NCI-H2196 (cell line): ENCODE results near the gene SCYL1.
"Not testable (repeated sequence)": the region's sequence is repeated elsewhere in the genome, so short reads cannot be mapped to it uniquely, and the experiment has no call there.

Source experiments
- DNase-seq: peaks from one replicate; lab custom pipeline; 2025; ENCODE audit not compliant: unreplicated experiment; lab: John Stamatoyannopoulos, UW

SCYL1 gene

GRCh38 chr11:65504674-65505465 lies 20.0 kb upstream of the SCYL1 start:
- DNase-seq, result no peak

- no peak for DNase-seq
Observed at GRCh38 chr11:65505466-65506289, 19.2 kb upstream of the SCYL1 start.

DNA sequence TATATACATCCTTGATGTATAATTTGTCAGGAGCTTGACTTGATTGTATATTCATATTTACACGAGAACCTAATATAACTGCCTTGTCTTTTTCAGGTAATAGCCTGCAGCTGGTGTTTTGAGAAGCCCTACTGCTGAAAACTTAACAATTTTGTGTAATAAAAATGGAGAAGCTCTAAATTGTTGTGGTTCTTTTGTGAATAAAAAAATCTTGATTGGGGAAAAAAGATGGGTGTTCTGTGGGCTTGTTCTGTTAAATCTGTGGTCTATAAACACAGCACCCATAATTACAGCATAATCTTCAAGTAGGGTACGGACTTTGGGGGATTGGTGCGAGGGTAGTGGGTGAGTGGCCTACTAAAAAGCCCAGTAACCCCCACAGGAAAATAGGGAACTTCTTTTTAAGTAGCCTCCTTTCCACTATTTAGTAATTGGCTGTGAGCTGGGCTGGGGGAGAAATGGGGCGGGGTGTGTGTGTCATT lies 18.6 kb upstream of the SCYL1 start:
- no peak for DNase-seq

GRCh38 chr11:65506772-65507505 lies 17.9 kb upstream of the SCYL1 start:
- no peak for DNase-seq

DNA sequence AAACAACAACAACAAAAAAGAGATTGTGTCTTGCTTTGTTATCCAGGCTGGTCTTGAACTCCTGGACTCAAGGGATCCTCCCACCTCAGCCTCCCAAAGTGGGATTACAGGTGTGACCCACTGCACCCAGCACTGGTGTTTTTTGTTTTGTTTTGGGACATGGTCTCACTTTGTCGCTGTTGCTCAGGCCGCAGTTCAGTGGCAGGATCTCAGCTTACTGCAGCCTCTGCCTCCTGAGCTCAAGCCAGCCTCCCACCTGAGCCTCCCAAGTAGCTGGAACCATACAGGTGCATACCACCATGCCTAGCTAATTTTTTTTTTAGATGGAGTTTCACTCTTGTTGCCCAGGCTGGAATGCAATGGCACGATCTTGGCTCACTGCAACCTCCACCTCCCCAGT lies 12.6 kb upstream of the SCYL1 start:
- DNase-seq, result not testable (repeated sequence)

GRCh38 chr11:65516135-65516968 lies 8.5 kb upstream of the SCYL1 start:
- no peak for DNase-seq

GRCh38 chr11:65518941-65519549 lies 5.8 kb upstream of the SCYL1 start:
- not testable (repeated sequence) for DNase-seq

- not testable (repeated sequence) for DNase-seq
Observed at GRCh38 chr11:65521777-65522521, 2.9 kb upstream of the SCYL1 start.

DNA sequence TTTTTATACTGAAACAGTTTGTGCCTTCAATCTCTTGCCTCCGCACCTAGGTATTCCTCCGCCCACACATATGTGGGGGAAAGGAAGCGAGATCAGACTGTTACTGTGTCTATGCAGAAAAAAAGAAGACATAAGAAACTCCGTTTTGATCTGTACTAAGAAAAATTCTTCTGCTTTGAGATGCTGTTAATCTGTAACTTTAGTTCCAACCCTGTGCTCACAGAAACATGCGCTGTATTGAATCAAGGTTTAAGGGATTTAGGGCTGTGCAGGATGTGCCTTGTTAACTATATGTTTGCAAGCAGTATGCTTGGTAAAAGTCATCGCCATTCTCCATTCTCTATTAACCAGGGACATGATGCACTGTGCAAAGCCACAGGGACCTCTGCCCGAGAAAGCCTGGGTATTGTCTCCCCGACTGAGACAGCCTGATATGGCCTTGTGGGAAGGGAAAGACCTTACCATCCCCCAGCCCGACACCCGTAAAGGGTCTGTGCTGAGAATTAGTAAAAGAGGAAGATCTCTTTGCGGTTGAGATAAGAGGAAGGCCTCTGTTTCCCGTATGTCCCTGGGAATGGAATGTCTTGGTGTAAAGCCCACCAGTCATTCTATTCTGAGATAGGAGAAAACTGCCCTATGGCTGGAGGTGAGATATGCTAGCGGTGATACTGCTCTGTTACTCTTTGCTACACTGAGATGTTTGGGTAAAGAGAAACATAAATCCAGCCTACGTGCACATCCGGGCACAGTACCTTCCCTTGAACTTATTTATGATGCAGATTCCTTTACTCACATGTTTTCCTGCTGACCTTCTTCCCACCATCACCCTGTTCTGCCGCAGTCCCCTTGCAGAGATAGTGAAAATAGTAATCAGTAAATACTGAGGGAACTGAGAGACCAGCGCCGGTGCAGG lies 1.9 kb upstream of the SCYL1 start:
- DNase-seq, result not testable (repeated sequence)

DNA sequence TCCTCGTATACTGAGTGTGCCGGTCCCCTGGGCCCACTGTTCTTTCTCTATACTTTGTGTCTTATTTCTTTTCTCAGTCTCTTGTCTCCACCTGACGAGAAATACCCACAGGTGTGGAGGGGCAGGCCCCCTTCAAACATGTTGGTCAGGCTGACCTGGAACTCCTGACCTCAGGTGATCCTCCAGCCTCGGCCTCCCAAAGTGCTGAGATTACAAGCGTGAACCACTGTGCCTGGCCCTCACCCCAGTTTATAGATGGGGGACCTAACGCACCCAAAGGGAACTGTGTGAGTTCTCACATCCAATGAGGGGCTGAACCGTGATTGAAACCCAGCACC lies 1.3 kb upstream of the SCYL1 start:
- not testable (repeated sequence) for DNase-seq

DNA sequence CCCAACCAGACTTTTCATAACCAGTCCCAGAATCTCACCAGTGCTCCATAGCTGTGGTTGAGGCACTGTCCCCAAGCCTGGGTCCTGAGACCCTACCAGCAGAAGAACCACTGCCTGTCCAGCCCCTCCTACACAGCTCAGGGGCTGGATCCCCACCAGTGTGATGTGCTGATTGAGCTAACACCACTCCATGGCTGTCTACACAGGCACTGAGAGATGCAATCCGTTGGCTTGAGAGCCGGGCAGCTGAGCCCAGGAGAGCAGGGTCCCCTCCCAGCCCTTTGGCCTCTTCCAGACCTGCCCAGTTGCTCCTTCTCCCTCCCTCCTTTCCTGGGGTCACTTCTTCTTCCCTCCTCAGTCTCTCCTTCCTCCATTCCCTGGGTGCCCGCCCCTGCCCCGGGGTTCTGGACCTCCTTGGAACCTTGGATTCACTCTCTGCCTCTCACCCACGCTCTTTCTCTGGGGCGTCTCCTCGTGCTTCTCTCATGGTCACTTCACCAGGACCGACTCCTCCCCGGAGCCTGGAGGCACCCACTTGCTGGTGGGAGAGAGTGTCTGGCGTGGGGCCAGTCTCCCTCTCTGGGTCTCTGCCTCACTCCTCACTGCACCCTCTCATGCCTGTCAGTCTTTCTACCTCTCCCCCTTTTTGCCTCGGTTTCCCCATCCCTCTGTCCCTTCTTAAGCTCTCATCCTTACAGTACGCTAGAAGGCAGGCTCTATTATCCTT lies 706 bp upstream of the SCYL1 start:
- no peak for DNase-seq

DNA sequence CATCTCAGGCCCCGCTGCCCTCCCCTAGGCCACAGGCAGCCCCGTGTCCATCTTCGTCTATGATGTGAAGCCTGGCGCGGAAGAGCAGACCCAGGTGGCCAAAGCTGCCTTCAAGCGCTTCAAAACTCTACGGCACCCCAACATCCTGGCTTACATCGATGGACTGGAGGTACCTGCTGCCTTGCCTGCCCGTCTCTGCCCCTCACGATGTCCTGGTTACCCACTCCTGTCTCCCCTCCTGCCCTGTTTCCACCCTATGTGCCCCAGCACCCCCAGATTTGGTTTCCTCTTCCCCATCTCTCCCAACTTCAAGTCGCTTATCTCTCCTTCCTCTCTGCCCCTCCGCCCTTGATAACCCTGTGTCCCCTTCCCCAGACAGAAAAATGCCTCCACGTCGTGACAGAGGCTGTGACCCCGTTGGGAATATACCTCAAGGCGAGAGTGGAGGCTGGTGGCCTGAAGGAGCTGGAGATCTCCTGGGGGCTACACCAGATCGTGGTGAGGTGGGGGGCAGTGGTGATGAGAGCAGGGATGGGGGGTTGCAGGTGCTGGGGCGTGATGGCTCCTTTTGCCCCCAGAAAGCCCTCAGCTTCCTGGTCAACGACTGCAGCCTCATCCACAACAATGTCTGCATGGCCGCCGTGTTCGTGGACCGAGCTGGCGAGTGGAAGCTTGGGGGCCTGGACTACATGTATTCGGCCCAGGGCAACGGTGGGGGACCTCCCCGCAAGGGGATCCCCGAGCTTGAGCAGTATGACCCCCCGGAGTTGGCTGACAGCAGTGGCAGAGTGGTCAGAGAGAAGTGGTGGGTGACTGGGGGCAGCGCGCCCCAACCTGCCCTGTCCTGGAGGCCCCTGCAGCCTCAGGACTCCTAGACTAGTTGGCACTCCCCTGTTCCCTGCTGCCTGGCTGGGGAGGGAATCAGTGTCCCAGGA lies 930 bp downstream of the SCYL1 start:
- no peak for DNase-seq

DNA sequence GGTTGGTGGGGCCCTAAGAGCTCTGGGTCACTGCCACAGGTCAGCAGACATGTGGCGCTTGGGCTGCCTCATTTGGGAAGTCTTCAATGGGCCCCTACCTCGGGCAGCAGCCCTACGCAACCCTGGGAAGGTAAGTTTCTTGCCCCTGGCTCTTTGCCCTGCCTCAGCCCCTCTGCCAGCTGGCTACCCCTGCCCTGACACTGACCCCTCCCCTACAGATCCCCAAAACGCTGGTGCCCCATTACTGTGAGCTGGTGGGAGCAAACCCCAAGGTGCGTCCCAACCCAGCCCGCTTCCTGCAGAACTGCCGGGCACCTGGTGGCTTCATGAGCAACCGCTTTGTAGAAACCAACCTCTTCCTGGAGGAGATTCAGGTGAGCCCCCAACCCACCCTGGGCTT lies 1.9 kb downstream of the SCYL1 start:
- no peak for DNase-seq

GRCh38 chr11:65528819-65529350 lies 4.0 kb downstream of the SCYL1 start:
- DNase-seq, result no peak

GRCh38 chr11:65529475-65530156 lies 4.7 kb downstream of the SCYL1 start:
- no peak for DNase-seq

DNA sequence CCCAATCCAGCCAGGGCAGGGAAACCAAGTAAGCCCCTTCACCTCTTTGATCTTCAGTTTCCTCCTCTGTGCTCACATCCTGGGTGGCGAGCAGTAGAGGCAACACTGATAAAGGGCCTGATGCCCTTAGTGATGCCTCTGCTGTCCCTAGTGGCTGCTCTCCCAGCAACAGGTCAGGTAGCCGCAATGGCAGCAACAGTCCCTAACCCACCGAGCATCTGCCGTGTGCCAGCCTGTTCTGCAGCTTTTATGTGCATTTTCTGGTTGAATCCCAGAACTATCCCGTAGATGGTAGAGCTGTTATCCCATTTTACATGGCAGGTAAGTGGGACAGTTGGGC lies 5.2 kb downstream of the SCYL1 start:
- DNase-seq, result no peak
